ENCODE data around the gene DCHS2.

DNA sequence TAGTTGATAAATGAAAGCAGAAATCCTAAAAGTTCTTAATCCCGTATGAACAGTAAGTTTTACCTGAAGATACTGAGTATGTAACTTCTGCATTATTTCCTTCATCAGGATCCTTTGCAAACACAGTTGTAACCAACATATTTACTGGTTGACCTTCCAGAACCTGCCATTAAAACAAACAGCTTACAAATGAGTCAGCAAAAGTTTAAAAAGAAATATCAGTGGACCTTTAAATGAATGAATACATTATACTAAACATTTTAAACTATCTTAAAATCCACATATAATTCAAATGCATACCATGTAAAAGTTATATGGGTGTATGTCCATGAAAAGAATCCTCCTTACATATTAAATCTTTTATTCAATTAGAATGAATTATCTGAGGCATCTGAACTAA, 163.6 kb downstream of the DCHS2 start:
- no peak for TF ChIP-seq POU2F2 (IDR thresholded peaks at IDR 0.05; ENCODE audit: low read depth, low read length)
- TF ChIP-seq POLR2A (IDR thresholded peaks at IDR 0.05; ENCODE audit: low read depth, low read length) = no peak
- TF ChIP-seq POLR2AphosphoS5 (IDR thresholded peaks at IDR 0.05; ENCODE audit: low read depth, low read length) = no peak

All from GM12891 (cell line).